WTC11 (cell line): ENCODE results near the gene PICALM.

Experiments
- ATF3 ChIP-seq: sonication (generic); formaldehyde crosslinking; conservative IDR thresholded peaks from 2 replicates; pipeline ENCODE4 v1.8.1; 2022; ENCODE audit warnings: mild to moderate bottlenecking, missing genetic modification reagents
- ATF6 ChIP-seq: sonication (generic); formaldehyde crosslinking; IDR thresholded peaks from 2 replicates; pipeline ENCODE4 v1.8.1; 2023; ENCODE audit warnings: mild to moderate bottlenecking, missing genetic modification reagents
- CTCF ChIP-seq: fragments of 200-600 bp; IDR thresholded peaks from 2 replicates; pipeline ENCODE4 v1.8.0; 2022; ENCODE audit warnings: antibody characterized with exemption
- ESRRA ChIP-seq: sonication (generic); formaldehyde crosslinking; IDR thresholded peaks from 2 replicates; pipeline ENCODE4 v1.8.1; 2022; ENCODE audit warnings: mild to moderate bottlenecking, missing genetic modification reagents, borderline replicate concordance
- ETV6 ChIP-seq: sonication (generic); formaldehyde crosslinking; IDR thresholded peaks from 2 replicates; pipeline ENCODE4 v1.8.1; 2022; ENCODE audit warnings: mild to moderate bottlenecking, missing genetic modification reagents
- GABPB1 ChIP-seq: sonication (generic); formaldehyde crosslinking; IDR thresholded peaks from 2 replicates; pipeline ENCODE4 v1.8.1; 2023; ENCODE audit warnings: mild to moderate bottlenecking, missing genetic modification reagents
- HMGXB4 ChIP-seq: sonication (generic); formaldehyde crosslinking; IDR thresholded peaks from 2 replicates; pipeline ENCODE4 v1.8.1; 2023; ENCODE audit warnings: mild to moderate bottlenecking, moderate library complexity, missing genetic modification reagents
- KAT7 ChIP-seq: sonication (generic); formaldehyde crosslinking; IDR thresholded peaks from 2 replicates; pipeline ENCODE4 v1.8.1; 2023; ENCODE audit warnings: missing genetic modification reagents, mild to moderate bottlenecking, borderline replicate concordance
- NR2C2 ChIP-seq: sonication (generic); formaldehyde crosslinking; IDR thresholded peaks from 2 replicates; pipeline ENCODE4 v1.8.0; 2022; ENCODE audit warnings: mild to moderate bottlenecking, missing genetic modification reagents
- NR3C1 ChIP-seq: sonication (generic); formaldehyde crosslinking; conservative IDR thresholded peaks from 2 replicates; pipeline ENCODE4 v1.8.1; 2023; ENCODE audit warnings: low read depth, mild to moderate bottlenecking, missing genetic modification reagents
- ZBTB21 ChIP-seq: sonication (generic); formaldehyde crosslinking; IDR thresholded peaks from 2 replicates; pipeline ENCODE4 v1.8.1; 2023; ENCODE audit warnings: mild to moderate bottlenecking, missing genetic modification reagents, borderline replicate concordance
- ZNF121 ChIP-seq: sonication (generic); formaldehyde crosslinking; IDR thresholded peaks from 2 replicates; pipeline ENCODE4 v1.8.0; 2023; ENCODE audit warnings: missing genetic modification reagents
- ZNF396 ChIP-seq: fragments of 250-450 bp; sonication (Bioruptor Pico); IDR thresholded peaks from 2 replicates; pipeline ENCODE4 v1.8.0; 2021; ENCODE audit warnings: mild to moderate bottlenecking, moderate library complexity, borderline replicate concordance
- ZNF512 ChIP-seq: sonication (generic); formaldehyde crosslinking; IDR thresholded peaks from 2 replicates; pipeline ENCODE4 v1.8.1; 2022; ENCODE audit warnings: missing genetic modification reagents, borderline replicate concordance

GRCh38 chr11:85937835-85938234 lies 131.0 kb downstream of the PICALM start:
- TF ChIP-seq ZNF512 (CRISPR knock-in tag), result no peak
- TF ChIP-seq CTCF, result no peak
- TF ChIP-seq ESRRA (CRISPR knock-in tag), result no peak
- TF ChIP-seq ATF6, result no peak
- no peak for TF ChIP-seq NR2C2
- no peak for TF ChIP-seq ZNF121 (CRISPR knock-in tag)
- TF ChIP-seq NR3C1 (CRISPR knock-in tag), result no peak
- TF ChIP-seq ETV6 (CRISPR knock-in tag), result no peak
- no peak for TF ChIP-seq ZNF396 (CRISPR knock-in tag)
- no peak for TF ChIP-seq ZBTB21
- TF ChIP-seq KAT7 (CRISPR knock-in tag), result no peak
- TF ChIP-seq GABPB1, result no peak
- no peak for TF ChIP-seq HMGXB4 (CRISPR knock-in tag)
- no peak for TF ChIP-seq ATF3 (CRISPR knock-in tag)
